Glutamatergic neuron (in vitro differentiated cells): ENCODE data around the gene DDX52. TPM values are rescaled to one million over a fixed set of nuclear protein-coding genes. Genes with fewer than 3 reads are reported as not detected.

Experiments used
- DNase-seq: peaks from one replicate; pipeline ENCODE4 v3.0.0; 2022
- H3K27ac Mint-ChIP-seq: one replicate; pipeline ENCODE4 v1.8.0; 2020; ENCODE audit warnings: mild to moderate bottlenecking, mixed read lengths, inconsistent platforms; ENCODE audit not compliant: unreplicated experiment
- H3K27me3 Mint-ChIP-seq: one replicate; pipeline ENCODE4 v1.8.0; 2020; ENCODE audit warnings: mild to moderate bottlenecking, moderate library complexity, mixed read lengths, inconsistent platforms; ENCODE audit not compliant: unreplicated experiment
- H3K36me3 Mint-ChIP-seq: one replicate; pipeline ENCODE4 v1.8.0; 2020; ENCODE audit warnings: mild to moderate bottlenecking, mixed read lengths, inconsistent platforms; ENCODE audit not compliant: unreplicated experiment
- H3K4me1 Mint-ChIP-seq: one replicate; pipeline ENCODE4 v1.8.0; 2020; ENCODE audit warnings: mild to moderate bottlenecking, low read depth, mixed read lengths, inconsistent platforms; ENCODE audit not compliant: unreplicated experiment
- H3K4me3 Mint-ChIP-seq: one replicate; pipeline ENCODE4 v1.8.0; 2020; ENCODE audit warnings: mild to moderate bottlenecking, mixed read lengths, inconsistent platforms; ENCODE audit not compliant: unreplicated experiment
- H3K9me3 Mint-ChIP-seq: one replicate; pipeline ENCODE4 v1.8.0; 2020; ENCODE audit warnings: mild to moderate bottlenecking, moderate library complexity, mixed read lengths, inconsistent platforms; ENCODE audit not compliant: unreplicated experiment
- total RNA-seq: library from RNA; stranded (reverse); fragmentation: NEBNext Ultra II Directional; extraction: Animal tissue kit (Norgen Biotek cat#: 25700); gene quantifications from one replicate; pipeline ENCODE4 v1.2.1, GENCODE V29; 2021; ENCODE audit not compliant: unreplicated experiment
- TF ChIP-seq, protein P1 (sequence below): fragments of 200-600 bp; sonication (generic); IDR thresholded peaks from one replicate; pipeline ENCODE4 v1.5.0; 2021; ENCODE audit not compliant: partially characterized antibody, unreplicated experiment

The DDX52 gene
- total RNA-seq, 1 donor from 2014 or later: 47.4 TPM

DNA sequence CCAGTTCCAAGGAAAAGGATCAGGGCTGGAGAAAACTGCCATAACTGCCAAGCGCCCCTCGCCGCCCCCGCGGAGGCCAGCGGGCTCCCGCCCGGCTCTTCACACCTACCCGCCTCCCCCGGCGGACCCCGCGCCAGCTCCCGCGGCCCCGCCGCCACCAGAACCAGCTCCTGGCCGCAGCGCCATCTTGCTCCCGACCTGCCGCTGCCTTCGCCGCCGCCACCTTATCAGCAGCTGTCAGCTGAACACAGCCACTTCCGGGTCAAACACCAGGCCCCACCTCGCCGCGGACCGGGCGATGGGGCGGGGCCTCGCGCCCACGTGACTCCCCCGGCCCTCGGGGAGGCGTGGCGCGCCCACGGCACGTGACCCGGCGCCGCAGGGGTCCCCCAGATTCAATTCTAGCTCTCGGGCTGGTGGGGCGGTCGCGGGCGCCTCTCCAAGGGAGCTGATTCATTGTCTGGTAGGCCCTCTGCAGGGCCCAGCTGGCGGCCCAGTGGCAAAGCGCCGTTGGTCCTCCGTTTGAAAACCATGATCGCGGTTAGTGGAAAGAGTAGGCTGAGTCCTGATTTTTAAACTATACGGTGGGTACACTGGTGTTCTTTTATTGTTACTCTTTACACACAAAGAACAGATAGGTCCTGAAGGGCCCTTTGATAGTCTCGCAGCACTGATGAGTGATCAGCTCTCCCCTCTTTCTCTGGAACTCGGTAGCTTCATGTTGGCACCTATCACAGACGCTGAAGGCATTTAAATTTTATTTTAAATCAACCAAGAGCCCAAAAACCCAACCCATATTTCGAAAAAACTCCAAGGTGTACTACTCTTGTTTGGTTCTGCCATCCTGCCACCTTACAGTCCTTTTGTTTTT, 33.8 kb downstream of the DDX52 start, which contains the start of gene SYNRG:
TSS of gene SYNRG (minus strand) at position 249 of the 871 bp plus-strand sequence. CDS start at position 186, 63 bp downstream.
- peak within 1 kb of the TSS; percentile 96 for H3K27ac Mint-ChIP-seq
- peaks cover 19% of the 10 kb centered on the region for H3K4me1 Mint-ChIP-seq
- no peaks in the 10 kb centered on the region for H3K36me3 Mint-ChIP-seq

DNA sequence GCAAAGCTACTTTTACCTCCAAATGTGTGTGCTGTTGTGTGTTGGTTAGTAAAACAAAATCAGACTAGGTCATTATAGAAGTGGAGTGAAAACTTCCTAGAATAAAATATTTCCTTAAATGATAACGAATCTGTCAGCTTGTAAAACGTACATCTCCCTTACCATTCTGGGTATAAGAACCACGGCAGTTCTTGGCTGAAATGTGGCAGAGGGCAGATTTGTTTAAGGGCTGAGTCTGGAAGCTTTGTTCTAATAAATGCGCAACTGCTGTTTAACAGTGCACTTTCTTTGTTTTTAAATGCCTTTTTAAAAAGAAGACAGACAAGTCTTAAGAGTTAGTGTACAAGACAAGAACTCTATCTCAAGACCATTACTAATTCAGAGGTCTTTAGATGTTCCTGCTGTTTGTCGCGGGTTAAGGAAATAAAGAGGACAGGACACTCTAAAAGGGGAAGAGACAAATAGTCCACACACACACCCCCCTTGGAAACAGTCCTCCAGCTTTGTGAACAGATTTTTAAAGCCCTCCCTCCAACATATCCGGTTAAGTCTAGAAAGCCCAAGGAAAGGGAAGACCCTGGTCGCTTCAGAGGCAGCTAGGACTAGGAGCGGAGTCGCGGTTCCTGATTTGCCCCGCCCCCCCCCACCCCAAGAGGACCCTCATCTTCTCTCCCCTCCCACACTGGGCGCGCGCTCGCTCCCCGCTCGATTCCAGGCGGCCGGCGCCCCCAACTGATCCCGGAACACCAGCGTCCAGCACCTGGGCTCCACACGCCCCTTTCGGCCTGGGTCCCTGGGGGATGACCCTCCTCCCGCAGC, 34.7 kb downstream of the DDX52 start:
- H3K4me1 Mint-ChIP-seq: peaks cover 21% of the 10 kb centered on the region
- H3K4me3 Mint-ChIP-seq: peak overlapping the region; percentile 93
- TF ChIP-seq, protein P1, sequence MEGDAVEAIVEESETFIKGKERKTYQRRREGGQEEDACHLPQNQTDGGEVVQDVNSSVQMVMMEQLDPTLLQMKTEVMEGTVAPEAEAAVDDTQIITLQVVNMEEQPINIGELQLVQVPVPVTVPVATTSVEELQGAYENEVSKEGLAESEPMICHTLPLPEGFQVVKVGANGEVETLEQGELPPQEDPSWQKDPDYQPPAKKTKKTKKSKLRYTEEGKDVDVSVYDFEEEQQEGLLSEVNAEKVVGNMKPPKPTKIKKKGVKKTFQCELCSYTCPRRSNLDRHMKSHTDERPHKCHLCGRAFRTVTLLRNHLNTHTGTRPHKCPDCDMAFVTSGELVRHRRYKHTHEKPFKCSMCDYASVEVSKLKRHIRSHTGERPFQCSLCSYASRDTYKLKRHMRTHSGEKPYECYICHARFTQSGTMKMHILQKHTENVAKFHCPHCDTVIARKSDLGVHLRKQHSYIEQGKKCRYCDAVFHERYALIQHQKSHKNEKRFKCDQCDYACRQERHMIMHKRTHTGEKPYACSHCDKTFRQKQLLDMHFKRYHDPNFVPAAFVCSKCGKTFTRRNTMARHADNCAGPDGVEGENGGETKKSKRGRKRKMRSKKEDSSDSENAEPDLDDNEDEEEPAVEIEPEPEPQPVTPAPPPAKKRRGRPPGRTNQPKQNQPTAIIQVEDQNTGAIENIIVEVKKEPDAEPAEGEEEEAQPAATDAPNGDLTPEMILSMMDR: no peak
- H3K27me3 Mint-ChIP-seq: peaks cover 1% of the 10 kb centered on the region
- DNase-seq: peak; percentile 94
- H3K27ac Mint-ChIP-seq: peak overlapping the region; percentile 95
- peaks cover 3% of the 10 kb centered on the region for H3K9me3 Mint-ChIP-seq
- no peaks in the 10 kb centered on the region for H3K36me3 Mint-ChIP-seq

More for the DNA sequence above, 33.8 kb downstream of the DDX52 start, which contains the start of gene SYNRG:
- TF ChIP-seq, protein P1: peak; percentile 27
- H3K9me3 Mint-ChIP-seq: peaks cover 3% of the 10 kb centered on the region
- peak; percentile 97 for DNase-seq
- peak within 1 kb of the TSS; percentile 93 for H3K4me3 Mint-ChIP-seq
- peaks cover 1% of the 10 kb centered on the region for H3K27me3 Mint-ChIP-seq

DNA sequence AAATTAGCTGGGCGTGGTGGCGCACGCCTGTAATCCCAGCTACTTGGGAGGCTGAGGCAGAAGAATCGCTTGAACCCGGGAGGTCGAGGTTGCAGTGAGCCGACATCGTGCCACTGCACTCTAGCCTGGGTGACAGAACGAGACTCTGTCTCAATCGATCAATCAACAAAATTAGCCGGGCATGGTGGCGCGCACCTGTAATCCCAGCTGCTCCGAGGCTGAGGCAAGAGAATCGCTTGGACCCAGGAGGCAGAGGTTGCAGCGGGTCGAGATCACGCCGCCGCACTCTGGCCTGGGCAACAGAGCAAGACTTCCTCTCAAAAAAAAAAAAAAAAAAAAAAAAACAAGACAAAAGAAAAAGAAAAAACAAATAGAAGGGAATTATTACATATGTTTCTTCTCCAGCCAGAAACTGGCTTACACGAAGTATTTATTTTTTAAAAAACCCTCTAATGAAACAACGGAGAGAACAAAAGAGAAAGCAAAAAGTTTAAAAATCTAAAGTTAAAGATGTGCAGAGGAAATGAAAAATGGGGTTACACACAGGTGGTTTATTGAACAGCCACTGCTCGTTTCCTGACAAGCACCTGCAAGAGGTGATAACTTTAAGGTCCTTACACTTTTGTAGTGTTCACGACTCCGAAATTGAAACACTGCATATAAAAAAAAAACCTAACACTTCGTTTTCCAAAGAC, 35.5 kb downstream of the DDX52 start:
- Mint-ChIP-seq H3K36me3 (no peaks in the 10 kb centered on the region), H3K4me3 (peak overlapping the region; percentile 93), H3K27ac (peak overlapping the region; percentile 95)

GRCh38 chr17:37605813-37606505, 37.3 kb downstream of the DDX52 start:
- DNase-seq: no peak
- H3K36me3 Mint-ChIP-seq: no peaks in the 10 kb centered on the region
- TF ChIP-seq, protein P1: no peak
- H3K27ac Mint-ChIP-seq: no peak overlapping the region
- H3K9me3 Mint-ChIP-seq: peaks cover 2% of the 10 kb centered on the region
- peaks cover 1% of the 10 kb centered on the region for H3K27me3 Mint-ChIP-seq
- H3K4me1 Mint-ChIP-seq: peaks cover 21% of the 10 kb centered on the region
- H3K4me3 Mint-ChIP-seq: peak overlapping the region; percentile 21

More for the DNA sequence above, 35.5 kb downstream of the DDX52 start:
- Mint-ChIP-seq H3K9me3 (peaks cover 3% of the 10 kb centered on the region), H3K4me1 (peaks cover 21% of the 10 kb centered on the region), H3K27me3 (peaks cover 1% of the 10 kb centered on the region)
- TF ChIP-seq, protein P1: no peak
- no peak for DNase-seq
